HepG2 (cell line): ENCODE results near the gene CCDC97. TPM values are rescaled to one million over a fixed set of nuclear protein-coding genes. Genes with fewer than 3 reads are reported as not detected.

Experiments
- BATF2 ChIP-seq: sonication (generic); formaldehyde crosslinking; IDR thresholded peaks from 2 replicates; pipeline ENCODE4 v1.8.0; 2022; ENCODE audit warnings: mild to moderate bottlenecking, missing genetic modification reagents, moderate library complexity
- CBFB ChIP-seq: sonication (generic); formaldehyde crosslinking; IDR thresholded peaks from 2 replicates; pipeline ENCODE4 v1.4.0; 2020; ENCODE audit warnings: missing genetic modification reagents
- EED ChIP-seq: sonication (generic); formaldehyde crosslinking; IDR thresholded peaks from 2 replicates; pipeline ENCODE4 v1.5.0; 2020; ENCODE audit warnings: mild to moderate bottlenecking, missing genetic modification reagents
- FOXJ3 ChIP-seq: sonication (generic); formaldehyde crosslinking; IDR thresholded peaks from 2 replicates; pipeline ENCODE4 v1.4.0; 2020; ENCODE audit warnings: missing genetic modification reagents, mild to moderate bottlenecking, borderline replicate concordance
- FOXK1 ChIP-seq: sonication (generic); formaldehyde crosslinking; IDR thresholded peaks from 2 replicates; pipeline ENCODE4 v1.4.0; 2020; ENCODE audit warnings: low read depth, missing genetic modification reagents, borderline replicate concordance
- FOXM1 ChIP-seq: sonication (generic); formaldehyde crosslinking; IDR thresholded peaks from 2 replicates; pipeline ENCODE4 v1.5.0; 2020; ENCODE audit warnings: missing genetic modification reagents
- HDAC2 ChIP-seq: sonication (generic); formaldehyde crosslinking; IDR thresholded peaks from 2 replicates; pipeline ENCODE4 v1.4.0; 2020; ENCODE audit warnings: missing genetic modification reagents
- MTA3 ChIP-seq: sonication (generic); formaldehyde crosslinking; IDR thresholded peaks from 2 replicates; pipeline ENCODE4 v1.4.0; 2020; ENCODE audit warnings: missing genetic modification reagents
- NBN ChIP-seq: fragments of 450-650 bp; conservative IDR thresholded peaks from 2 replicates; pipeline ENCODE4 v1.6.1; 2017
- NFKBIZ ChIP-seq: IDR thresholded peaks from 2 replicates; pipeline ENCODE4 v1.6.1; 2018; ENCODE audit warnings: missing genetic modification reagents, missing compliant biosample characterization
- NFYC ChIP-seq: IDR thresholded peaks from 2 replicates; pipeline ENCODE4 v1.6.1; 2016; ENCODE audit warnings: missing genetic modification reagents, missing compliant biosample characterization
- PCBP1 ChIP-seq: fragments of 200-400 bp; formaldehyde crosslinking; IDR thresholded peaks from 2 replicates; pipeline ENCODE4 v1.6.1; 2017; ENCODE audit warnings: mild to moderate bottlenecking, low read depth, low read length, borderline replicate concordance
- PLRG1 ChIP-seq: fragments of 450-650 bp; conservative IDR thresholded peaks from 2 replicates; pipeline ENCODE4 v1.6.1; 2016
- POGK ChIP-seq: sonication (generic); formaldehyde crosslinking; conservative IDR thresholded peaks from 2 replicates; pipeline ENCODE4 v1.8.0; 2022; ENCODE audit warnings: mild to moderate bottlenecking, moderate library complexity, missing genetic modification reagents
- SETDB1 ChIP-seq: sonication (generic); formaldehyde crosslinking; IDR thresholded peaks from 2 replicates; pipeline ENCODE4 v1.5.1; 2020; ENCODE audit warnings: missing genetic modification reagents, mild to moderate bottlenecking, borderline replicate concordance
- THAP11 ChIP-seq: IDR thresholded peaks from 2 replicates; pipeline ENCODE4 v1.6.1; 2016; ENCODE audit warnings: missing biosample characterization, missing genetic modification reagents
- TRIM22 ChIP-seq: fragments of 450-650 bp; IDR thresholded peaks from 2 replicates; pipeline ENCODE4 v1.6.1; 2017
- TSC22D2 ChIP-seq: sonication (generic); formaldehyde crosslinking; IDR thresholded peaks from 2 replicates; pipeline ENCODE4 v1.5.1; 2020; ENCODE audit warnings: missing genetic modification reagents, mild to moderate bottlenecking, borderline replicate concordance
- ZBTB43 ChIP-seq: sonication (generic); formaldehyde crosslinking; conservative IDR thresholded peaks from 2 replicates; pipeline ENCODE4 v1.4.0; 2020; ENCODE audit warnings: missing genetic modification reagents
- ZNF138 ChIP-seq: sonication (generic); formaldehyde crosslinking; IDR thresholded peaks from 2 replicates; pipeline ENCODE4 v1.5.0; 2020; ENCODE audit warnings: mild to moderate bottlenecking, low read depth, missing genetic modification reagents
- ZNF788 ChIP-seq: sonication (generic); formaldehyde crosslinking; IDR thresholded peaks from 2 replicates; pipeline ENCODE4 v1.5.0; 2020; ENCODE audit warnings: mild to moderate bottlenecking, missing genetic modification reagents, borderline replicate concordance
- polyA plus RNA-seq, 8 experiments: library from polyadenylated mRNA; depleted of rRNA in 3 of 8; stranded (reverse) in 7 of 8; unstranded in 1 of 8; fragments of >200 nt; fragmentation: Illumina TruSeq in 4 of 8; extraction: Trizol in 4 of 8; gene quantifications; 2 replicates each; pipeline versions ENCODE4 v1.2.1 to v1.2.3, GENCODE V29; 2011 to 2016; ENCODE audit warnings: low read depth in 4 of 8, missing spikeins in 1 of 8, mixed read lengths in 1 of 8; ENCODE audit not compliant: insufficient read depth in 1 of 8
- total RNA-seq, 5 experiments: library from RNA; depleted of rRNA; stranded (reverse); fragments of >200 nt; fragmentation: Illumina TruSeq; extraction: Trizol; gene quantifications; 2 replicates each; pipeline ENCODE4 v1.2.3, GENCODE V29; 2016; ENCODE audit warnings: low read depth in 1 of 5

CCDC97 gene
- total and polyA plus RNA-seq, 2 of the 13 experiments (the other 11 are each of a cell fraction or from before 2014, with no cell fraction given): 6.2 to 7.3 TPM

GRCh38 chr19:41263850-41264580 lies 46.0 kb upstream of the CCDC97 start, which contains the start of gene HNRNPUL1 (continued):
- TF ChIP-seq CBFB (0 out of 2 replicates have a peak, but pooled peaks have one; percentile 59), SETDB1 (CRISPR knock-in tag) (no peak), PCBP1 (peak; percentile 97), BATF2 (CRISPR knock-in tag) (peak; percentile 57; the same call in 1 of the 2 replicates), ZNF138 (CRISPR knock-in tag) (no peak), FOXJ3 (CRISPR knock-in tag) (no peak), PLRG1 (no peak), FOXK1 (CRISPR knock-in tag) (peak; percentile 87; the same call in 1 of the 2 replicates), EED (CRISPR knock-in tag) (no peak), TSC22D2 (CRISPR knock-in tag) (no peak), NFYC (CRISPR knock-in tag) (peak; percentile 93), HDAC2 (CRISPR knock-in tag) (peak; percentile 40; the same call in 1 of the 2 replicates), ZNF788 (CRISPR knock-in tag) (peak; percentile 69; the same call in 1 of the 2 replicates), POGK (peak; percentile 61; the same call in 1 of the 2 replicates), NBN (no peak), FOXM1 (CRISPR knock-in tag) (no peak), MTA3 (CRISPR knock-in tag) (0 out of 2 replicates have a peak, but pooled peaks have one; percentile 10), NFKBIZ (CRISPR knock-in tag) (0 out of 2 replicates have a peak, but pooled peaks have one; percentile 47), TRIM22 (no peak), THAP11 (peak; percentile 92), ZBTB43 (no peak)
